ENCODE data around the gene WDFY2. TPM values are rescaled to one million over a fixed set of nuclear protein-coding genes. Genes with fewer than 3 reads are reported as not detected.
A peak's percentile ranks its signal among the peaks of the same experiment; 100 is the strongest.

WDFY2 gene
- total and polyA plus RNA-seq, 2 experiments from 2014 or later = 11.4 to 24.0 TPM

DNA sequence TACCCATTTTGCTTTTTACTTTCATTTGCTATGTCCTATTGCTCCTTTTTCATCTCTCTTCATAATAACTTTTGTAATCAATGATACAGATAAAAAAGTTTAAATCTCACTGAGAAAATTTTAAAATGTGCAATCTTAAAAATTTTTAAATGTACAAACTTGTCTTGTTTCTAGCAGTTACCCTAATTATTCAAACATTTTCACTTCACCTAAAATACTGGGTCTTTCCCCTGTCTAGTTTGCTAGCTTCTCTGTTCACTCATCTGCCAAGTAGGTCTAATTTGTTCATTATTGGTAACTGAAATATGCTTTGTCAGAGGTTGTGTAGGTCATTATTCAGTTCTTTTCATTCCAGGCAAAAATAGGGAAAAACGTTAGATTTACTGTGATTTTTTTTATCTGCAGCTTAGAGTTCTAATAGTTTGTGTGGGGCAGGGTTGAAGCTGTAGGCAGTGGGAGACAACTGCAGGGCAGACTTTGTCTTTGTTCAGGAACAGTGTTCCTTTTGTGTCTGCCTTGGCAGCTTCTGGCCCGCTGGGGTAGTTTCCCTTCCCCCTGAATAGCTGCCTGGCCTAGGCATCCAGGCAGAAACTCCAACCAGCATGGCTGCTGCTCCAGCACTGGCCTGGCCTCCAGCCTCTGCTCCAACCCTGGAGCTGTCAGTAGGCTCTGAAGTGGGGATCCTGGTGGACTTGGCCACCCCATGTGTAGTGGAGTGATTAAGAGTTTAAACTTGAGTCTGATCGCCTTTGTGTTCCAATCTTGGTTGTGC is 48.5 kb downstream of the WDFY2 start:
- no peaks in the 10 kb centered on the region for H3K27me3 Mint-ChIP-seq (ENCODE audit: insufficient read depth, low read depth, poor library complexity)
- Histone ChIP-seq H3K9me2 (ENCODE audit: insufficient read depth) (no peaks in the 10 kb centered on the region), H3K4me1 (ENCODE audit: insufficient read depth) (peaks cover 47% of the 10 kb centered on the region), H3K27me3 (ENCODE audit: insufficient read depth) (no peaks in the 10 kb centered on the region), H3K79me2 (replicated peaks; ENCODE audit: insufficient read depth) (peaks cover 95% of the 10 kb centered on the region), H3K36me3 (ENCODE audit: insufficient read depth) (no peaks in the 10 kb centered on the region), H3F3A (replicated peaks; ENCODE audit: low read depth) (no peaks in the 10 kb centered on the region), H2AFZ (no peak overlapping the region), H3K4me2 (peak overlapping the region; percentile 66), H3K27ac (ENCODE audit: low read depth) (peak overlapping the region; percentile 70; the same call in 1 of the 2 replicates), H3K4me3 (0 out of 2 replicates have a peak overlapping the region, but pooled peaks have one; percentile 17), H4K20me1 (replicated peaks; ENCODE audit: insufficient read depth) (no peaks in the 10 kb centered on the region; the same call in 1 of the 2 replicates)
- H3K4me3 Mint-ChIP-seq = peak overlapping the region; percentile 47
- H3K9me3 Mint-ChIP-seq = no peaks in the 10 kb centered on the region
- TF ChIP-seq, protein P1, sequence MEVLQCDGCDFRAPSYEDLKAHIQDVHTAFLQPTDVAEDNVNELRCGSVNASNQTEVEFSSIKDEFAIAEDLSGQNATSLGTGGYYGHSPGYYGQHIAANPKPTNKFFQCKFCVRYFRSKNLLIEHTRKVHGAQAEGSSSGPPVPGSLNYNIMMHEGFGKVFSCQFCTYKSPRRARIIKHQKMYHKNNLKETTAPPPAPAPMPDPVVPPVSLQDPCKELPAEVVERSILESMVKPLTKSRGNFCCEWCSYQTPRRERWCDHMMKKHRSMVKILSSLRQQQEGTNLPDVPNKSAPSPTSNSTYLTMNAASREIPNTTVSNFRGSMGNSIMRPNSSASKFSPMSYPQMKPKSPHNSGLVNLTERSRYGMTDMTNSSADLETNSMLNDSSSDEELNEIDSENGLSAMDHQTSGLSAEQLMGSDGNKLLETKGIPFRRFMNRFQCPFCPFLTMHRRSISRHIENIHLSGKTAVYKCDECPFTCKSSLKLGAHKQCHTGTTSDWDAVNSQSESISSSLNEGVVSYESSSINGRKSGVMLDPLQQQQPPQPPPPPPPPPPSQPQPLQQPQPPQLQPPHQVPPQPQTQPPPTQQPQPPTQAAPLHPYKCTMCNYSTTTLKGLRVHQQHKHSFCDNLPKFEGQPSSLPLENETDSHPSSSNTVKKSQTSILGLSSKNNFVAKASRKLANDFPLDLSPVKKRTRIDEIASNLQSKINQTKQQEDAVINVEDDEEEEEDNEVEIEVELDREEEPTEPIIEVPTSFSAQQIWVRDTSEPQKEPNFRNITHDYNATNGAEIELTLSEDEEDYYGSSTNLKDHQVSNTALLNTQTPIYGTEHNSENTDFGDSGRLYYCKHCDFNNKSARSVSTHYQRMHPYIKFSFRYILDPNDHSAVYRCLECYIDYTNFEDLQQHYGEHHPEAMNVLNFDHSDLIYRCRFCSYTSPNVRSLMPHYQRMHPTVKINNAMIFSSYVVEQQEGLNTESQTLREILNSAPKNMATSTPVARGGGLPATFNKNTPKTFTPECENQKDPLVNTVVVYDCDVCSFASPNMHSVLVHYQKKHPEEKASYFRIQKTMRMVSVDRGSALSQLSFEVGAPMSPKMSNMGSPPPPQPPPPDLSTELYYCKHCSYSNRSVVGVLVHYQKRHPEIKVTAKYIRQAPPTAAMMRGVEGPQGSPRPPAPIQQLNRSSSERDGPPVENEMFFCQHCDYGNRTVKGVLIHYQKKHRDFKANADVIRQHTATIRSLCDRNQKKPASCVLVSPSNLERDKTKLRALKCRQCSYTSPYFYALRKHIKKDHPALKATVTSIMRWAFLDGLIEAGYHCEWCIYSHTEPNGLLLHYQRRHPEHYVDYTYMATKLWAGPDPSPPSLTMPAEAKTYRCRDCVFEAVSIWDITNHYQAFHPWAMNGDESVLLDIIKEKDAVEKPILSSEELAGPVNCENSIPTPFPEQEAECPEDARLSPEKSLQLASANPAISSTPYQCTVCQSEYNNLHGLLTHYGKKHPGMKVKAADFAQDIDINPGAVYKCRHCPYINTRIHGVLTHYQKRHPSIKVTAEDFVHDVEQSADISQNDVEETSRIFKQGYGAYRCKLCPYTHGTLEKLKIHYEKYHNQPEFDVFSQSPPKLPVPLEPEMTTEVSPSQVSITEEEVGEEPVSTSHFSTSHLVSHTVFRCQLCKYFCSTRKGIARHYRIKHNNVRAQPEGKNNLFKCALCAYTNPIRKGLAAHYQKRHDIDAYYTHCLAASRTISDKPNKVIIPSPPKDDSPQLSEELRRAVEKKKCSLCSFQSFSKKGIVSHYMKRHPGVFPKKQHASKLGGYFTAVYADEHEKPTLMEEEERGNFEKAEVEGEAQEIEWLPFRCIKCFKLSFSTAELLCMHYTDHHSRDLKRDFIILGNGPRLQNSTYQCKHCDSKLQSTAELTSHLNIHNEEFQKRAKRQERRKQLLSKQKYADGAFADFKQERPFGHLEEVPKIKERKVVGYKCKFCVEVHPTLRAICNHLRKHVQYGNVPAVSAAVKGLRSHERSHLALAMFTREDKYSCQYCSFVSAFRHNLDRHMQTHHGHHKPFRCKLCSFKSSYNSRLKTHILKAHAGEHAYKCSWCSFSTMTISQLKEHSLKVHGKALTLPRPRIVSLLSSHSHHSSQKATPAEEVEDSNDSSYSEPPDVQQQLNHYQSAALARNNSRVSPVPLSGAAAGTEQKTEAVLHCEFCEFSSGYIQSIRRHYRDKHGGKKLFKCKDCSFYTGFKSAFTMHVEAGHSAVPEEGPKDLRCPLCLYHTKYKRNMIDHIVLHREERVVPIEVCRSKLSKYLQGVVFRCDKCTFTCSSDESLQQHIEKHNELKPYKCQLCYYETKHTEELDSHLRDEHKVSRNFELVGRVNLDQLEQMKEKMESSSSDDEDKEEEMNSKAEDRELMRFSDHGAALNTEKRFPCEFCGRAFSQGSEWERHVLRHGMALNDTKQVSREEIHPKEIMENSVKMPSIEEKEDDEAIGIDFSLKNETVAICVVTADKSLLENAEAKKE (CRISPR knock-in tag; IDR thresholded peaks at IDR 0.05) = peak; percentile 49; the same call in 1 of the 2 replicates
- no peak for TF ChIP-seq STAT1 (IDR thresholded peaks at IDR 0.05; ENCODE audit: unreplicated experiment)
- TF ChIP-seq CREB1 (CRISPR knock-in tag; IDR thresholded peaks at IDR 0.05; ENCODE audit: low read depth) = no peak
- TF ChIP-seq ZNF114 (CRISPR knock-in tag; IDR thresholded peaks at IDR 0.05) = 0 out of 2 replicates have a peak, but pooled peaks have one; percentile 72
- peak; percentile 54 for DNase-seq (ENCODE audit: low spot score)
- ATAC-seq = peak; percentile 90
- H3K27ac Mint-ChIP-seq = peak overlapping the region; percentile 95
- H3K36me3 Mint-ChIP-seq (ENCODE audit: low read depth) = no peaks in the 10 kb centered on the region
- H3K4me1 Mint-ChIP-seq = peaks cover 47% of the 10 kb centered on the region
